Endometrial microvascular endothelial cells (primary cell): ENCODE results near the gene RFWD3. TPM values are rescaled to one million over a fixed set of nuclear protein-coding genes. Genes with fewer than 3 reads are reported as not detected.

ENCODE experiments used
- in situ Hi-C: cut with HindIII; loops from 2 replicates; pipeline ENCODE4 v1.10.0; 2017; ENCODE audit warnings: low sequenced_read_pairs, low pct_unique_long_range_greater_than_20kb; ENCODE audit errors: inconsistent ontology term
- total RNA-seq: library from RNA; depleted of rRNA; stranded (reverse); fragments of >200 nt; gene quantifications from one replicate; pipeline ENCODE4 v1.2.3, GENCODE V29; 2015; ENCODE audit errors: inconsistent ontology term

The RFWD3 gene
- total RNA-seq, 1 donor from 2014 or later, result 36.9 TPM

DNA sequence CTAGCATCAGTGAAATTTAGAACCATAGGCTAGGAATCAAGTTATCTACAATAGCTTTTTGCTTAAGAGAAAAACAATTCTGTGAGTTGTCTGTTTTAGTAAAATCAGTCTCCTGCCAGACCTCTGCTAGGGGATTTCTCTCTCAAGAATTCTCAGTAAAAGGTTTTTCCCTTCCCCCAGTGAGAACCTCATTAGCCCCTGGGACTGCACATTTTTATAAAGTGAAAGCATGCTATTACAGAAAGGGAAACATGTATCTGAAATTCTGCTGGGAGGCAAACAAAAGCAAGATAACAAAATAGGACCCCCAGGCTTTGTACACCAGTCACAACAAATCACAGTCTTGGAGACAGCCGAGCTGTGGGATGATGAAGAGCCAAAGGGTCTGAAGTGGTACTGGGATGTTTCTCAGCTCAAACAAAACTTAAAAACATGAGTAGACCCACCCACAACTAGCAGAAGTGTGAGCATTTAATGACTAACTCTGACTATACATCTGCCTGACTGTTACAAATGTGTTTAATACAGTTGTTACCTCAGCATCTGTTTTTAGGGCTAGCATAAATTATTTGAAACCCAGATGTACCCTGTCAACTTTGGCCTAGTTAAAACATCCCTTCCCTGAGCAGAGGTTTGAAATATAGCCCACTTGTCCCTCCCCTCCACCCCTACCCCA lies 39.8 kb downstream of the RFWD3 start:
- in situ Hi-C loops, result no loop called here

DNA sequence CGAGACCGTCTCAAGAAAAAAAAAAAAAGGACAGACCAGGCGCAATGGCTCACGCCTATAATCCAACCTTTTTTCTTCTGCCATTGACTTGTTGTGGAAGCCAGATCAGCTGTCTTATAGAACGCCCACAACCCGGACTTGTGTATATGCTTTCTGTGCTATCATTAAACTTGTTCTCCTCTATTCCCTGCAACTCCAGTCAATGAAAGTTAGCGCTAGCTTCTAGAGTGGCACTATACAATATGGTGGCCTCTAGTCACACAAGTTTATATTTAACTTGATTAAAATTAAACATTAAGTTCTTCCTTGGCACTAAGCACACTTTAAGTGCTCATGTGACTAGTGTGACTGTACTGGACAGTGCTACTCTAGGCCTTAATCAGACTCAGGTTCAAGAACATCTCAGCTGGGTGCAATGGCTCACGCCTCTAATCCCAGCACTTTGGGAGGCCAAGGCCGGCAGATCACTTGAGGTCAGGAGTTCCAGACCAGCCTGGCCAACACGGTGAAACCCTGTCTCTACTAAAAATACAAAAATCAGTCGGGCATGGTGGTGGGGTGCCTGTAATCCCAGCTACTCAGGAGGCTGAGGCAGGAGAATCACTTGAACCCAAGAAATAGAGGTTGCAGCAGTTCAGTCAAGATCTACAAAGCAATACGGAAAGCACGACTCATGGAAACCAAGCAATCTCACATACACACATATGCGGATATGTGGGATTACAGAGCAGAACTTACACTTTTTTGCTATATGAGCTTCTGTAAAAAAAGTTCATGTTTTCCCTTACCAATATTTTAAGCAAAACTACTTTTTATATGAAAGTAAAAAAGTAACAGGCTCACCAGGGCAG lies 41.0 kb downstream of the RFWD3 start:
- in situ Hi-C loops, result no loop called here

DNA sequence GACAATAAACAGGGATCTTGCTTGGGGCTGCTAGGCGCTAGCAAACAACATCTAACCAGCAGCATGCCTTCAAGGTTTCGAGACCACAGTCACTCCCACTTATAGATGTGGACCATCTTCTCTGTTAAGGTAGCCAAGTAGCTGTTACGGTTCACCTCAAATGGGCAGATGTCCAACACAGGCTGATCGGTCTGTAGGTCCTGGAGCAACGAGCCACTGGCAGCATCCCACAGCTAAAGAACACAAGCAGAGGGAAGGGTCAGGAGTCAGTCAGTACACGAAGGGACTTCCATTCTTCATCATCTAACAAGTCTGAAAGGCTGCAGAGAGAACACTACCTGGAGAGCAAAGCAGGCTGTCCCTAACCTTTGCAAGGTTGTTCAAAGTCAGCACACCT lies 42.8 kb downstream of the RFWD3 start:
- in situ Hi-C loops, result no loop called here

DNA sequence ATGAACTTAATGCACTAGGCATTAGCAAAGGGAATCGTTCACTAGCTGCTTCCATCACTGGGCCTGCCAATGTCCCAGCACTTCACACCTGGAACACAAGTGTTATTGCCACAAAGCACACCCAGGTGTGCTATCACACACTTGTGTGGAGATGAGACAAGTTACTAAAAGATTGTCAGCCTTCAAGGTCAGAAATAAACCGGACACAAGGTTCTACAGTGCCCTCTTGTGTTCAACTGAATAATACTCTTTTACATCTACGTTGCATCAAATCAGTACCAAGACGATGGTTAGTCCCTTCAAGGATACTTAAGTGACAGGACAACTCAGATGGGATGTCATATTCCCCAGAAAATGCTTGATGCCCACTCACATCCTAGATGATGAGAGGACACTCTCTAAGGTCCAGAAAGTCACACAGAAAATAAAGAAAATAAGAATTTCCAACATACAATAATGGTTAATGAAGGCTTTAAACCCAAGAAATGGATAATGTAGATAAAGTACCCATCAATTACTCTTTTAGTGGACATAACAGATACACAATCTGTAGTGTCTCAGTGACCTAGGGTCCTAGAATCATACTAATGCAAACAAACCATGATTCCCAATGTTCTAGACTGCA lies 43.4 kb downstream of the RFWD3 start:
- in situ Hi-C loops, result no loop called here

DNA sequence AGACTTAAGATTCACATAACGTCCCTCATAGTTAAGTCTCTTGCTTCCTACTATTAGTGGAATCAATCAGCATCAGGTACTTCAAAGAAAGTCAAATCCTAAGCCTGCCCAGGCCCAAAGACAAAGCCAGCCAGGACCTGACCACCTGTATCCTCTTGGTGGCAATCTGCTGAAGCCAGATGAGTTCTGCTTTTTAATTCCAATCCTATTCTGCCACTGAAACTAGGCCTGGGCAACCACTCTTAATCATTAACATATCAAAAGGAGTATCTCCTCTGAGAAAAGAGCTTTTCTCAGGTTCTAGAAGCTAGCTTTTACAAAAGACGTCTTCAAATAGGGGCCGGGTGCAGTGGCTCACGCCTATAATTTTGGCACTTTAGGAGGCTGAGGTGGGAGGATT lies 44.7 kb downstream of the RFWD3 start:
- in situ Hi-C loops, result no loop called here

DNA sequence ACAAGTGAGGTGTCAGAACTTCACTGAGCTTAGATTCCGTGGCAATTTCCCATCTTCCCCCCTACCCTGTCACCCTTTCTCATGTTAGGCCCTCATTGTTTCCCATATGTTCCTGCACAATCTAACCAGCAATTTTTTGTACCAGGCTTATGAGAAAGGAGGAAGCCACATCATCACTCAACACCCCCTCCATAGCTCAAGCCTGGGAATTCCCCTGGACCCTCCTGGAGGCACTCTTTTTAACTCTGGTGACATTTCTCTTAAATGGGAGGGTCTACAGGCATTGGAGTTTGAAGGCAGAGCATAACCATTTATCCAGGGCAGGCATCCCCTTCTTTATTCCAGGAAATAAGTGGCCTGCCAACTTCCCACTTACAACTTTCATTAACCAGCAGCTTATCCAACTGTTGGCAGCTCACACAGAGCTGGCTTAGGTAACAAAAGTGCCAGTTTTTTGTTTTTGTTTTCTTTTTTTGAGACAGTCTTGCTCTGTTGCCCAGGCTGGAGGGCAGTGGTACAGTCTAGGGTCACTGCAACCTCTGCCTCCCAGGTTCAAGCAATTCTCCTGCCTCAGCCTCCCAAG lies 49.4 kb downstream of the RFWD3 start:
- in situ Hi-C loops, result no loop called here

DNA sequence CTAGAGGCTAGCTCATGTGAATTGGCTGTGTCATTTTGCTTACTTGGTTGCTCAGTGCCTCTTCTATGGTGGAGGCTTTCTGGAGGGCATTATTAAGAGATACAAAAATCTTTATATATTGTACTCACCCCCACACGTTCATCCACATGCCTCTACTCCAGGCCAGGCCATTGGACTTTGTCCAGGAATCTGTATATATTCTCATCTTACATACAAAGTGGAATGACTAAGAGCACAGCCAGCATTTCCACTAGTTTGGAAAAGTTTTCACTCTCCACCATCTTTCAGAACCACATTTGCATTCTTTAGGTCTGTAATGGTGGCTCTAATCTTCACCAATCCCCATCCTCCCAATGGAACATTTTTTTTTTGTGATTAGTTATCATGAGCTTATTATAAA lies 55.0 kb downstream of the RFWD3 start:
- in situ Hi-C loops, result no loop called here

DNA sequence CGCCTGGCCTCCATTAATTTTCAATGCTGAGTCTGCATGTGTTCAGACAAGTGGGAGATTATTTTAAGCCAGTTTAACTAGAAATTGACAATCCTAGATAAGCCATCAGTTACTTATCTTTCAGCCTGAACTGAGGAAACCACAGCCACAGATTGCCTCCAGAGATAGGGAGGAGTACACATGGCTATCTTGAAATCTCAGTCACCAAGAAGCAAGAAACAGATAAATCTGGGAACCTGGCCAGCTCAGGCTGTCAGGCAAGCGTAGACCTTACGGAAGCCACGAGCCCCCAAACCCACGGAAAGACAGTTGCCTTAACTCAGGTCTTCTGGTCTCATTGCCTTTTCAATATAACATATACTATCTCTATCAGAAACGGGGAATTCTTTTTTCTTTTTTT lies 57.7 kb downstream of the RFWD3 start:
- in situ Hi-C loops, result no loop called here

DNA sequence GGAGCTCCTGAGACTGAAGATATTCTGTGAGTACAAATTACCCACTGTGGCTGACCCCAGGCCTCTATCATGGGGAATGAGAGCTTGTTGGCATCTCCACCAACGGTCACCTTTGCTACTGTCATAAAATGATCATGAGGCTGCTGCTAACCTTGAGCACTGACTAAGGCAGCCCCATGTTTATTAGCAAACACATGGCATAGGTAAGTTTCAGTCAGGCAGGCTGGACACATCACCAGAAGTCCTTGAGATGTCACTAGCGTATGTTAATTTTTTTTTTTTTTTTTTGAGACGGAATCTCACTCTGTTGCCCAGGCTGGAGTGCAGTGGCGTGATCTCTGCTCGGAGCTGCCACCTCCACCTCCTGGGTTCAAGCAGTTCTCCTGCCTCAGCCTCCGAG lies 58.3 kb downstream of the RFWD3 start:
- in situ Hi-C loops, result no loop called here

DNA sequence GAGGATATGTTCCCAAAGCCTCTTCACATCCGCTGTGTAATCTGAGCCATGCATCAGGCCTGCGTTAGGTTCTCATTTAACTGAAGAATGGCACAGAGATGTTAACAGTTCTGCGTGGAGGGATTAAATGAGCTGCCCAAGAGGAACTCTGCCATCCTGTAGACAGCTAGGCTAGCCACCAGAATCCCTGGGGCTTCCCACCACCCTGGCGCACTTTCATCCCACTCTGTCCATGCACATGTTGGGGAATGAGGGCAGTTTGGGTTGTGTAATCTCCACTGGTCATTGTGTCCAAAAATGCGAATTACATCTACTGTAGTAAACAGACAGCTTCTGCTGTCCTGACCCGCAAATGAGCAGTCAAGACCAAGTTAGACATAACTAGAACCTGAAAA lies 58.7 kb downstream of the RFWD3 start:
- in situ Hi-C loops, result no loop called here

DNA sequence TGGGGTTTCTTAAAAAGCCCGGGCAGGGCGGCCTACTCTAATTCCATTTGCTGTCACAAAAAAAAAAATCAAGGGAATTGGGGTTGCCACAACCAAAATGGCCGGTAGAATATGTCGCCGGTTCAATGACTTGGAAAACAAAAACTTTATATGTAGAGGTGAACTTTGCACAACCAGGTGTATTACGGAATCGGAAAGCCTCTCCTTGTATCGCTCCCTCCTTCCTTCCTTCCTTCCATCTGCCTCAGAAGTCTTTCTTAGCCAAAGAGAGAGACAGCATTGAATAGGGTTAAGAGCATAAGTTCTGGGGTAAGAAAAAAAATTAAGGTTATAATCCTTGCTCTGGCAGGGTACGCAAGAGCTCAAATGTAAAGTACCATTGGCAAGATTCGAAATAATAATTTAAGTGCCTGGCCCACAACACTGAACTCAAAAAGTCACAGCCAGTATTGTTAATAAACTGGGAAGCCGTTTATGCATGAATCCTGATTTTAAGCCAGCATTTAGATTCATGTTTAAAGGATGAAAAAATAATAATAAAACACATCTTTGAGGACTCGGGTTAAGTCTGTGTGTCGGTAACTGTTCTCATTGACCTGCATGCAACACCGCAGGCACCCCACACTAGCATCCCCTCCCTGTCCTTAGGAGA lies 59.2 kb downstream of the RFWD3 start:
- in situ Hi-C loops, result no loop called here

DNA sequence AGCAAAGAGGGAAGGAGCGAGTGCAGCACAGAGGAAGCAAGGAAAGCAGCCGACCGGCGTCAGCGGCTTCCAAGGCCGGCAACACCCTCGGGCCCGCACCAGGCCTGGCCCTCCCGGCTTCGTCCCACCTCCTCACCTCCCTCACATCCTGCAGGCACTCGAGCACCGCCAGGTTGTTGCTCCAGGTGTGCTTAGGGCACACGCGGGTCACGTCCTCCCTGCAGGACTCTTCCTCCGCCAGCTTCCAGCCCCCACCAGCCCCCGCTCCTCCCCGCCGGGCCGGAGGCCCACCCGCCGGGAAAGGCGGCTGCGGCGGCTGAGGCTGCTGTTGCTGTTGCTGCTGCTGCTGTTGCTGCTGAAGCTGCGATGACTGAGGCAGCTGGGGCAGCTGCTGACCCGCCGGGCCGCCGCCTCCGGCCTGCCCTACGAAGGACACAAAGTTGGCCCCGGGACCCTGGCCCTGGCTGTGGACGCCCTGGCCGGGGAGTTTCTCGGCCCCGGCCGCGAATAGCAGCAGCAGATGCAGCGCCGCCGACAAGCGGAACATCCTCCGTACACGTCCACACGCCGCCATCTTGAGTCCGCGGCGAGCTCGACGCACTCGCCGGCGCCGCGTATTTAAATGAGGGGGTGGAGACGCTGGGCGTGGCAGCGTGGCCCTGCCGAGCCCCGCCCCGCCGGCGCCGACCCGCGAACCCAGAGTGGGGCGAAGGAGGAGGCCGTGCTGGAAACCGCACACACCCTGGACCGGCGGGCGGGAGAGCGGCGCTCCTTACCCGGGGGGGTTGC lies 60.0 kb downstream of the RFWD3 start, which contains the start of gene GLG1:
Gene GLG1, minus strand, starts transcription at position 594 of the 789 bp plus-strand sequence. Its CDS starts 20 bp downstream, at position 574.
- in situ Hi-C loops, result no loop called here

DNA sequence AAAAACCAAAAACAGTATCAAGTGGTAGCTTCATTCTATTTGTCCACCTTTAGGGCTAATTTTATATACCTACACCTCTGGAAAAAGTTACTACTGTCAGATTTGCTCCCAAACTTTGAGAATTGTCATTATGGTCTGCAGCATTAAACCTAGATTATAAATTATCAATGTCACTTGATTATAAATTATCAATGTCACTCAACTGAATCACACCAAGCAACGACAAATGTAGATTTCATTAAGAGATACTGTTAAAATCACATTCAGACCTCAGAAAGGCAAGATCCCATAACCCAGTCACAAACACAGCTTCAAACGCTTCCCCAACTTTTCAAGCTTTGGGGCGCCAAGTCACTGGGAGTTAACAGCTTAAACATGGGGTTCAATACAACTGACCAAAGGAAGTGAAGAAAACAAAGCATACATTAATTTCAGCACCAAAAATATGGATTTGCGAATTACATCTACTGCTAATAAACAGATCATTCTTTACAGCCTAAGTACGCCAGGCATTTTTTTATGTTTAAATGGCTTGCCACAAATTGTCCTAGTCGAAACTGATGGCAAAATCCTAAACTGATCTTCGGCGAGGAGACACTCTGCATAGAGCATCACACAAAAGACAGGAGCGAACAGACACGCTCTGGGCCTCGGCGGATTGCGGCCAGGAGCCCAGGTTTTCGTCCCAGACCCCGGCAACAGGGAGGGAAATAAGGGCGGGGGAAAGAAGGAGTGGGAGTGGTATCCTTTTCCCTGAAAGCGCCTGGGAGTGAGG lies 60.7 kb downstream of the RFWD3 start:
- in situ Hi-C loops, result no loop called here

DNA sequence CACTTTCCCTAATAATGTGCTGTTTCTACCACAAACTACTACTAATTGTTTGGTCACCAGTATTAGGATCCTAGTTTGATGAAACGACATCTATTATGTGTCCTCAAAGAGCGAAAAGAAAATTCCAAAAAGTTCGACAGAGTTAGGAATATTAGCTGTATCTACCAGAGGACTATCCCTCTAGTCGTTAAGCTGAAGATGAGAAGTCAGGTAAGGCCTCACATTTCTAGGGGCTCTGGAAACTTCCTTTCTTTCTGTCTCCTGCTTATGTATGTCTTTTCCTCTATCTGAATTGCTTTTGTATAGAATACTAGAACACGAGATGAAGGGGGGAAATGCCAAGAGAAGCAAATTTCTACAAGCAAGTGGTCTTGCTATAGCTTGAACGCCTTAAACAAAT lies 61.3 kb downstream of the RFWD3 start:
- in situ Hi-C loops, result no loop called here

DNA sequence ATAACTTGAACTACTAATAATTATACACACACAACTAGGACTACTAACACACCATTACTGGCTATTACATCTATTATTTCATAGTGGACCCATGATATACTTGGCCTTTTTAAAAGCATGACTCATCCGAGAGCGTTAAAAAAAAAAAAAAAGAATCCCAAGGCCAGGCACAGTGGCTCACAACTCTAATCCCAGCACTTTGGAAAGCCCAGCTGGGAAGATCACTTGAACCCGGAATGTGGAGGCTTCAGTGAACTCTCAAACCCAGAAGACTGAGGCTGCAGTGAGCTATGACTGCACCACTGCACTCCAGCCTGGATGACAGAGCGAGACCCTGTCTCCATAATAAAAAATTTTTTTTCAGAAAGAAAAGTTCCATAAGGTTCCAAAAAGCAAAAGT lies 62.8 kb downstream of the RFWD3 start:
- in situ Hi-C loops, result no loop called here

DNA sequence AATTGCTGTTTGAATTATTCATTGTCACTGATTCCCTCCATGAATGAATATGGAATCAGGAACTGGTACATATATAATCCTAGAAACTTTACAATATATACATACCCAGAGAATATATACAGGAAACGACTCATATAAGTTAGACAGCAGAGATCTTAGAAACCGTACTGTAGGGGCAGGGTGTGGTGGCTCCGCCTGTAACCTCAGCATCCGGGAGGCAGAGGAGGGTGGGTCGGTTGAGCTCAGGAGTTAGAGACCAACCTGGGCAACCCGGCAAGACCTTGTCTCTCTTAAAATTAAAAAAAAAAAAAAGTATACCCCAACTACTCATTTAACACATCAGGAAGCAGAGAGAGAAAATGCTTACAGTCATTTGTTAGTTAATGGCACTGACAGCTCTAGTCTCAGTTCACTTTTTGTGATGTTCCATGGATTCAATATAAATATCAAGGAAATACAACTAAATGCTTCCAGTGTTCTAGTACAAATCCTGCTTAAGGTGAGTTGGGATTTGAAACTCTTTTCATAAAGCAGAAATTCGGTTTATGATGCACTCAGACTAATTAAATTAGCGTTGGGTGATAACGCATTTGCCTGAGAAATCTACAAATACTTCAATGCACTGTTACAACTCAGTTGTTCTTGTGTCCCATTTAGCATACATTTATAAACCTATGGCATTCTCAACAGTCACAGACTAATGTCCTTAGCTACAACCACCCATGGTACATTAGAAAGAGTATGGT lies 65.4 kb downstream of the RFWD3 start:
- in situ Hi-C loops, result no loop called here

DNA sequence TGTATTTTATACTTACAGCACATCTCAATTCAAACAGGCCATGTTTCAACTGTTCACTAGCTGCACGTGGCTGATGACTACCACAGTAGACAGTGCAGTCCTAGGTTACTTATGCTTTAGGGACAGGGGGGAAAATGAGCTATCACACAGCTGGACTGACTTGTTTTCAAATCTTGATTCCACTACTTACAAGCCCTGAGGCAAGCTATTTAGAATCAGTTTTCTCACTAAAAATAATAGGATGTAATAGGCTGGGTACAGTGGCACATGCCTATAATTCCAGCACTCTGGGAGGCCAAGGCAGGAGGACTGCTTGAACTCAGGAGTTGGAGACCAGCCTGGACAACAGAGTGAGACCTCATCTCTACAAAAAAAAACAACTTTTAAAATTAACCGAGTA lies 70.1 kb downstream of the RFWD3 start:
- in situ Hi-C loops, result no loop called here
